ENCODE measurements around the gene SLCO3A1. TPM values are rescaled to one million over a fixed set of nuclear protein-coding genes. Genes with fewer than 3 reads are reported as not detected.

Gene SLCO3A1
- total RNA-seq, 2 experiments from 2014 or later = 29.5 to 30.4 TPM

DNA sequence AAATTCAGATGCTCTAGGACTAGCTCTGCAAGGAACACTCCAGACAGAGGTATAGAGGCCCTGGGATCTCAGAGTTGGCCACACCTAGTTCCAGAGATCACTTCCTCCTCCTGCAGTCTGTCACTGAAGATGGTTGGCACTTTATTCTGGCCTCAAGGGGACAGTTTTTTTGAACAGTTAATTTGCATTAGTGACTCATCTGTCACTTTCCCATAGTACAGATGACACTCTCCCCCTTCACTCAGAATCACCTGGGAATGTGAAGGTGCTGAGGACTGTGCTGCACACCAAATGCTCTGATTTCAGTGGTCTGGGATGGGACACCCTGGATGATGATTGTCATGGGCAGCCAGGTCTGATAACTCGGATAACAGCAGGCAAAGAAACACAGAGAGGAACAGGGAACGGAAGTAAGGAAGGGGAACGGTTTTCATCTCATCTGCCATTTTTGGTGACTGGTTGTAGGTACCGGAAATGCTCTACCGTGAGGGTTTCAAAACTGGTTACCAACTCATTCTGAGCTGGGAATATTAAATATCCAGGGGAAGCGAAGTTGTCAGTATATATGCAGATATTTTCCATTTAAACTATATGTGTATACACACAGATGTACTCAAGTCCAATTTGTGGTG, 307.6 kb downstream of the SLCO3A1 start:
- H3K36me3 ChIP-seq (ENCODE audit: insufficient read depth, low read length) = peaks cover 24% of the 10 kb centered on the region
- Mint-ChIP-seq H3K4me3 (no peak overlapping the region), H3K27ac (no peak overlapping the region), H3K9me3 (no peaks in the 10 kb centered on the region), H3K27me3 (no peaks in the 10 kb centered on the region), H3K4me1 (ENCODE audit: low read depth) (no peaks in the 10 kb centered on the region), H3K36me3 (ENCODE audit: low read depth) (peaks cover 73% of the 10 kb centered on the region)
- no peaks in the 10 kb centered on the region for H3K27me3 ChIP-seq (ENCODE audit: control insufficient read depth in 1 of 2, insufficient read depth in 2 of 2, low read length in 2 of 2)
- CTCF ChIA-PET = no interaction called here
- H3K4me3 ChIP-seq (ENCODE audit: low read length) = no peak overlapping the region
- no peak overlapping the region for H3K27ac ChIP-seq (ENCODE audit: low read depth in 1 of 2, low read length in 2 of 2)
- H3K4me1 ChIP-seq (ENCODE audit: insufficient read depth, low read length) = no peaks in the 10 kb centered on the region
- no peaks in the 10 kb centered on the region for H3K9me3 ChIP-seq (ENCODE audit: control insufficient read depth in 1 of 2, insufficient read depth in 1 of 2, low read length in 2 of 2)
- POLR2A ChIA-PET = no interaction called here
- intact Hi-C loops (cut with DNase I, micrococcal nuclease) = no loop called here
- DNase-seq (no peak), ATAC-seq (ENCODE audit: poor library complexity) (no peak)
- TF ChIP-seq, protein P1, sequence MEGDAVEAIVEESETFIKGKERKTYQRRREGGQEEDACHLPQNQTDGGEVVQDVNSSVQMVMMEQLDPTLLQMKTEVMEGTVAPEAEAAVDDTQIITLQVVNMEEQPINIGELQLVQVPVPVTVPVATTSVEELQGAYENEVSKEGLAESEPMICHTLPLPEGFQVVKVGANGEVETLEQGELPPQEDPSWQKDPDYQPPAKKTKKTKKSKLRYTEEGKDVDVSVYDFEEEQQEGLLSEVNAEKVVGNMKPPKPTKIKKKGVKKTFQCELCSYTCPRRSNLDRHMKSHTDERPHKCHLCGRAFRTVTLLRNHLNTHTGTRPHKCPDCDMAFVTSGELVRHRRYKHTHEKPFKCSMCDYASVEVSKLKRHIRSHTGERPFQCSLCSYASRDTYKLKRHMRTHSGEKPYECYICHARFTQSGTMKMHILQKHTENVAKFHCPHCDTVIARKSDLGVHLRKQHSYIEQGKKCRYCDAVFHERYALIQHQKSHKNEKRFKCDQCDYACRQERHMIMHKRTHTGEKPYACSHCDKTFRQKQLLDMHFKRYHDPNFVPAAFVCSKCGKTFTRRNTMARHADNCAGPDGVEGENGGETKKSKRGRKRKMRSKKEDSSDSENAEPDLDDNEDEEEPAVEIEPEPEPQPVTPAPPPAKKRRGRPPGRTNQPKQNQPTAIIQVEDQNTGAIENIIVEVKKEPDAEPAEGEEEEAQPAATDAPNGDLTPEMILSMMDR (IDR thresholded peaks at IDR 0.05) = no peak

DNA sequence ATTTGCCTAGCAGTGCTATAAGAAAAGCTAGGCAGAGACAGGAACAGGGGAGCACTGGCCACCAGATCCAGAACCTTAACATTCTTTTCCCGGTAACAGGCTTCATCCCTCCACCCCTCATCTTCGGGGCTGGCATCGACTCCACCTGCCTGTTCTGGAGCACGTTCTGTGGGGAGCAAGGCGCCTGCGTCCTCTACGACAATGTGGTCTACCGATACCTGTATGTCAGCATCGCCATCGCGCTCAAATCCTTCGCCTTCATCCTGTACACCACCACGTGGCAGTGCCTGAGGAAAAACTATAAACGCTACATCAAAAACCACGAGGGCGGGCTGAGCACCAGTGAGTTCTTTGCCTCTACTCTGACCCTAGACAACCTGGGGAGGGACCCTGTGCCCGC, 309.1 kb downstream of the SLCO3A1 start:
- Mint-ChIP-seq H3K27me3 (no peaks in the 10 kb centered on the region), H3K27ac (no peak overlapping the region)
- no peak for DNase-seq

DNA sequence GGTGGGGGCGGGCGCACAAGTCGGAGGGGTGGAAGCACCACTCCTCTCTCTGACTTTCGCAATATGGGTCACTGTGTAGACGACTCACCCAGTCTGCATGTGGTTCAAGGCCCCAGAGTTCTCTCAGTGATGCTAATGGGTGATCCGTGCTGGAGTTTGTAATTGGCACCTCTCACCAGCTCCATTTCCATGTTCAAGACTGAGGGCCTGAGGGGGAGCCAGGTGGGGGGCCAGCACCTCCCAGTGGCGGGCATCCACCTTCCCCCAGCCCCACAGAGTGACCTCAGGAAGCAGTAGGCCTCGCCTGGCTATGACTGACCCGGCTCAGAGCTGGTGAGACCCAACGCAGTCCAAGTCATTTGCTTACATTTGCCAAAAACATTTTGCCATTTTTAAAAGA, 310.1 kb downstream of the SLCO3A1 start:
- Mint-ChIP-seq H3K27ac (no peak overlapping the region), H3K4me1 (ENCODE audit: low read depth) (no peaks in the 10 kb centered on the region), H3K36me3 (ENCODE audit: low read depth) (peaks cover 64% of the 10 kb centered on the region), H3K27me3 (no peaks in the 10 kb centered on the region), H3K4me3 (no peak overlapping the region), H3K9me3 (no peaks in the 10 kb centered on the region)
- intact Hi-C loops (cut with DNase I, micrococcal nuclease) = no loop called here
- H3K36me3 ChIP-seq (ENCODE audit: insufficient read depth, low read length) = peaks cover 17% of the 10 kb centered on the region
- CTCF ChIA-PET = no interaction called here
- no peak overlapping the region for H3K4me3 ChIP-seq (ENCODE audit: low read length)
- no peak overlapping the region for H3K27ac ChIP-seq (ENCODE audit: low read depth in 1 of 2, low read length in 2 of 2)
- no peaks in the 10 kb centered on the region for H3K9me3 ChIP-seq (ENCODE audit: control insufficient read depth in 1 of 2, insufficient read depth in 1 of 2, low read length in 2 of 2)
- TF ChIP-seq, protein P1 (IDR thresholded peaks at IDR 0.05) = no peak
- POLR2A ChIA-PET = no interaction called here
- H3K4me1 ChIP-seq (ENCODE audit: insufficient read depth, low read length) = no peaks in the 10 kb centered on the region
- no peak for DNase-seq
- H3K27me3 ChIP-seq (ENCODE audit: control insufficient read depth in 1 of 2, insufficient read depth in 2 of 2, low read length in 2 of 2) = no peaks in the 10 kb centered on the region
- no peak for ATAC-seq (ENCODE audit: poor library complexity)

More for the DNA sequence above, 309.1 kb downstream of the SLCO3A1 start:
- Histone ChIP-seq H3K4me3 (ENCODE audit: low read length) (no peak overlapping the region), H3K27ac (ENCODE audit: low read depth in 1 of 2, low read length in 2 of 2) (no peak overlapping the region), H3K36me3 (ENCODE audit: insufficient read depth, low read length) (peaks cover 21% of the 10 kb centered on the region), H3K9me3 (ENCODE audit: control insufficient read depth in 1 of 2, insufficient read depth in 1 of 2, low read length in 2 of 2) (no peaks in the 10 kb centered on the region), H3K4me1 (ENCODE audit: insufficient read depth, low read length) (no peaks in the 10 kb centered on the region), H3K27me3 (ENCODE audit: control insufficient read depth in 1 of 2, insufficient read depth in 2 of 2, low read length in 2 of 2) (no peaks in the 10 kb centered on the region)
- Mint-ChIP-seq H3K4me1 (ENCODE audit: low read depth) (no peaks in the 10 kb centered on the region), H3K36me3 (ENCODE audit: low read depth) (peaks cover 69% of the 10 kb centered on the region), H3K4me3 (no peak overlapping the region), H3K9me3 (no peaks in the 10 kb centered on the region)
- ATAC-seq (ENCODE audit: poor library complexity) = no peak
- TF ChIP-seq, protein P1 (IDR thresholded peaks at IDR 0.05) = no peak
- ChIA-PET POLR2A (no interaction called here), CTCF (no interaction called here)
- intact Hi-C loops (cut with DNase I, micrococcal nuclease) = no loop called here

All from CD4-positive, alpha-beta T cell (primary cell).